ENCODE measurements around the gene KCNQ1.
A peak's percentile ranks its signal among the peaks of the same experiment; 100 is the strongest.

Gene KCNQ1

GRCh38 chr11:2441171-2441570 lies 3.6 kb upstream of the KCNQ1 start:
- no peak for DNase-seq (ENCODE audit: low read depth in 2 of 2)

GRCh38 chr11:2442589-2442988 lies 2.2 kb upstream of the KCNQ1 start:
- DNase-seq (ENCODE audit: low read depth in 2 of 2), result no peak

GRCh38 chr11:2443406-2443805 lies 1.4 kb upstream of the KCNQ1 start:
- DNase-seq (ENCODE audit: low read depth in 2 of 2), result no peak

- DNase-seq (ENCODE audit: low read depth in 2 of 2), result peak; percentile 37 to 41
These were observed 657 bp upstream of the KCNQ1 start, which contains the start of gene TRPM5 for GRCh38 chr11:2443881-2444820. TRPM5 (minus strand) TSS chr11:2444514; CDS start chr11:2423036, 21,478 bp downstream.

- DNase-seq (ENCODE audit: low read depth in 2 of 2), result no peak
These were observed 1.1 kb downstream of the KCNQ1 start for GRCh38 chr11:2445746-2446551.

GRCh38 chr11:2446590-2447252 lies 1.9 kb downstream of the KCNQ1 start:
- no peak for DNase-seq (ENCODE audit: low read depth in 2 of 2)

- DNase-seq (ENCODE audit: low read depth in 2 of 2), result no peak
These were observed 2.6 kb downstream of the KCNQ1 start for GRCh38 chr11:2447253-2447950.

GRCh38 chr11:2447951-2448650 lies 3.3 kb downstream of the KCNQ1 start:
- DNase-seq (ENCODE audit: low read depth in 2 of 2), result no peak

GRCh38 chr11:2448661-2449547 lies 4.1 kb downstream of the KCNQ1 start:
- no peak for DNase-seq (ENCODE audit: low read depth in 2 of 2)

- DNase-seq (ENCODE audit: low read depth in 2 of 2), result no peak
These were observed 4.9 kb downstream of the KCNQ1 start for GRCh38 chr11:2449548-2450320.

GRCh38 chr11:2450321-2451041 lies 5.7 kb downstream of the KCNQ1 start:
- no peak for DNase-seq (ENCODE audit: low read depth in 2 of 2)

- DNase-seq (ENCODE audit: low read depth in 2 of 2), result no peak
These were observed 6.5 kb downstream of the KCNQ1 start for GRCh38 chr11:2451336-2451735.

- DNase-seq (ENCODE audit: low read depth in 2 of 2), result no peak
These were observed 7.1 kb downstream of the KCNQ1 start for GRCh38 chr11:2451916-2452315.

GRCh38 chr11:2452321-2453012 lies 7.7 kb downstream of the KCNQ1 start:
- no peak for DNase-seq (ENCODE audit: low read depth in 2 of 2)

GRCh38 chr11:2453436-2453835 lies 8.6 kb downstream of the KCNQ1 start:
- no peak for DNase-seq (ENCODE audit: low read depth in 2 of 2)

- DNase-seq (ENCODE audit: low read depth in 2 of 2), result no peak
These were observed 13.5 kb downstream of the KCNQ1 start for GRCh38 chr11:2458321-2458720.

GRCh38 chr11:2459016-2459725 lies 14.4 kb downstream of the KCNQ1 start:
- DNase-seq (ENCODE audit: low read depth in 2 of 2), result no peak

Data from stimulated activated CD8-positive, alpha-beta memory T cell treated with anti-CD3 and anti-CD28 coated beads, Interleukin-15, amount 100 ng/mL, for 48 hours (primary cell).